NCI-H2227 treated with DMSO at 0.1 percent for 48 hours (cell line): ENCODE data around the gene ATP2A3.
"Not testable (repeated sequence)": the region's sequence is repeated elsewhere in the genome, so short reads cannot be mapped to it uniquely, and the experiment has no call there.

Source experiments
- DNase-seq: peaks from one replicate; lab custom pipeline; 2025; lab: John Stamatoyannopoulos, UW

Gene ATP2A3

DNA sequence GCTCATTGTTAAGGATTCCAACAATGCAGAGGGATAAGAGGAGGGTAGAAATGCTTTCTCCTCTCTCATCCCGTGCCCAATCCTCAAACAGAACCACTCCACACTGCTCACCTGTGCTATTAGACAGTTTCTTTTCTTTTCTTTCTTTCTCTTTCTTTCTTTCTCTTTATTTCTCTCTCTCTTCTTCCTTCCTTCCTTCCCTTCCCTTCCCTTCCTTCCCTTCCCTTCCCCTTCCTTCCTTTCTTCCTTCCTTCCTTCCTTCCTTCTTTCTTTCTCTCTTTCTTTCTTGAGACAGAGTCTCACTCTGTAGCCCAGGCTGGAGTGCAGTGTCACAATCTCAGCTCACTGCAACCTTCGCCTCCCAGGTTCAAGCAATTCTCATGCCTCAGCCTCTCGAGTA lies 27.5 kb upstream of the ATP2A3 start:
- not testable (repeated sequence) for DNase-seq

DNA sequence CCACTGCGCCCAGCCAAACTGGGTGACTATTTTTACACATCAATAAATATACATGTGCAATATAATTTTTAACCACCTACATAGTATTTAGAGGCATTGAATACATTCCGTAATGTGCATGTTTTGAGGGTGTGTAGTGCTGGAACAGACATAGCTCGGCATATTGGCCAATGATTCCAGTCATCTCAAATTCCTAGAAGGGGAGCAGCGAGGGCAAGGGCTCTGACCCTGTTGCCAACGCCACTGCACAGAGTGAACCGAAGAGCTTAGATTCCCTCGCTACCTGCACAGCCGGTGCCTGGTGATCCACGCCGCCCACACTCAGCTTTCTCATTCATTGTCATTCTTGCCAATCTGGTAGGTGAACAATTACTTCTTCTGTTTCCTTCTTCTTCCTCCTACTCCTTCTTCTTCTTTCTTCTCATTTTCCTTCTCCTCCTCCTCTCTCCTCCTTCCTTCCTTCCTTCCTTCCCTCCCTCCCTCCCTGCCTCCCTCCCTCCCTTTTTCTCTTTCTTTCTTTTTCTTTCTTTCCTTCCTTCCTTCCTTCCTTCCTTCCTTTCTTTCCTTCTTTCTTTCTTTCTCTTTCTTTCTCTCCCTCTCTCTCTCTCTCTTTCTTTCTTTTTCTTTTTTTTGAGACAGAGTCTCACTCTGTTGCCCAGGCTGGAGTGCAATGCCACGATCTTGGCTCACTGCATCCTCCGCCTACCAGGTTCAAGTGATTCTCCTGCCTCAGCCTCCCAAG lies 26.3 kb upstream of the ATP2A3 start:
- DNase-seq, result no peak

DNA sequence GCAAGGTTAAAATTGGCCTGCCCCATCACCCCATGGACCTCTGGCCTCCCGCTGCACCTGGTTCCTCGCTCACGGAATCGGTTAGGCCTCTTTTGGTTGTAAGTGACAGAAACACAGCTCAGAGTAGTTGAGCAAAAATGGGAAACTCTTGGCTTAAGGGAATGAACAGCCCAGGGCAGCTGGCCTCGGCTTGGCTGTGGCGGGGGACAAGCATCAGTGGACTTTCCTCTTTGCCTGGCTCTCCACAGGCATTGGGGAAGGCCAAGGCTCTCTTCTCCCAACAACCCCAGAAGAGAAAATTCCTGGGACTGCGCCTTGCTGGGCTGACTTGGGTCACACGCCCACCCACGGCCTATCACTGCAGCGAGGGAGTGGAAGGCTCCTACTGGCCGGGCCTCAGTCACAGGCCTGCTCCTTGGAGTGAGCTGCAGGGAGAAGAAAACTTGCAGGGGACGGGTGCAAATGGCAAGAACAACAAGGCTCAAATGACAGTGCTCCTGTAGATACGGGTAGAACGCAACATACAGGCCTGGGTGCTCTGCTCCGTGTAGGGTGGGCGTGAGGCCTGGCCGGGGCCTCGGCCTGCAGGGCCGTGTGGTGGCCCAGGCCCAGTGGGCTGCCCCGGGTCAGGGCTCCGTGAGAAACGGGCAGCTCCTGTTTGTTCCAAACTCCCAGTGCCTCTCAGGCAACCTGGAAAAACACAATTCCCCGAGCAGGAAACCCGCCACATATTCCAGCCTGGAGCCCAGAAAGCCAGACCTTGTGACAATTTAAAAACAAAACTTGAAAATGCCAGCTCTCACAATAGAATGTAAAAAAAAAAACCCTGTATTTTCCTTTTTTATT lies 25.0 kb upstream of the ATP2A3 start:
- no peak for DNase-seq

DNA sequence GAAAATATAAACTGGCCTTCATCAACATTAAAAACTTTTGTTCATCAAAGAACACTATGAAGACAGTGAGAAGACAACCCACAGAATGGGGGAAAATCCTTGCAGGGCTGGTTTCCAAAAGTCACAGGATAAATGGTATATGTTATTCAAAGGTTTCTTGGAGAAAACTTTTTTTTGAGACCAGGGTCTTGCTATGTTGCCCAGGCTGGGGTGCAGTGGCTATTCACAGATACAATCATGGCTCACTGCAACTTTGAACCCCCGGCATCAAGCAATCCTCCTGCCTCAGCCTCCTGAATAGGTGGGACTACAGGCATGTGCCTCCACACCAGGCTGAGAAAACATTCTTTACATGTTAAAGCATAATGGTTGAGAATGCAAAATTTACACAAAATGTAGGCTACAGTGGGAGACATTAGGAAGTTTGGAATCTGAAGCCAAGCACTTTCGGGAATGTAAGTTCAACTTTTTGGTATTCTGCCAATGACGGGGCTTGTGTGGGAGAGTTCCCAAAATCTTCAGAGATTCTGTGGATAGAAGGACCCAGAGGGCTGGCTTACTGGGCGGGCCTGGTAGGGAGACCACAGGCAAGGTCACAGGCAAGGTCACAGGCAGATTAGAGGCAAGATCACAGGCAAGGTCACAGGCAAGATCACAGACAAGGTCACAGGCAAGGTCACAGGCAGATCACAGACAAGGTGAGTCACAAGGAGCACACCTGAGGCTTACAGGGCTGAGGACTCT lies 24.2 kb upstream of the ATP2A3 start:
- no peak for DNase-seq

DNA sequence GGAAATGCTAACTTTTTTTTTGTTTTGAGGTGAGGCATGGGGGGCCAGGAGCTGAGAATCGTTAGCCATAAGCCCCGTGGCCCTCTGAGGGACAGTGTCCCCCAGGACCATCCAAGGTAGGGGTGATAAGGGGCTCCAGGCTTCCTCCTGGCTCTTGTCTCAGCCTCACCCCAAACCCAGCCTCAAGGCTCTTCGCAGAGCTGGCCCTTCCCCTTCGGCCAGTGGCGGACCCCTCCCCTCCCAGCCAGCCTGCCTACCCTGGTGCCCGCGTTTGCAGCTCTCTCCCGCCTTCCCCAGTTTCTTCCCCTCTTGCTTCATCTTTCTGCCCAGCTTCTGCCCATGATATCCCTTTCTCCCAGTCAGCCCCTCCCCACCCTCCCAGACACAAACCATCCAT lies 22.7 kb upstream of the ATP2A3 start:
- DNase-seq, result no peak

DNA sequence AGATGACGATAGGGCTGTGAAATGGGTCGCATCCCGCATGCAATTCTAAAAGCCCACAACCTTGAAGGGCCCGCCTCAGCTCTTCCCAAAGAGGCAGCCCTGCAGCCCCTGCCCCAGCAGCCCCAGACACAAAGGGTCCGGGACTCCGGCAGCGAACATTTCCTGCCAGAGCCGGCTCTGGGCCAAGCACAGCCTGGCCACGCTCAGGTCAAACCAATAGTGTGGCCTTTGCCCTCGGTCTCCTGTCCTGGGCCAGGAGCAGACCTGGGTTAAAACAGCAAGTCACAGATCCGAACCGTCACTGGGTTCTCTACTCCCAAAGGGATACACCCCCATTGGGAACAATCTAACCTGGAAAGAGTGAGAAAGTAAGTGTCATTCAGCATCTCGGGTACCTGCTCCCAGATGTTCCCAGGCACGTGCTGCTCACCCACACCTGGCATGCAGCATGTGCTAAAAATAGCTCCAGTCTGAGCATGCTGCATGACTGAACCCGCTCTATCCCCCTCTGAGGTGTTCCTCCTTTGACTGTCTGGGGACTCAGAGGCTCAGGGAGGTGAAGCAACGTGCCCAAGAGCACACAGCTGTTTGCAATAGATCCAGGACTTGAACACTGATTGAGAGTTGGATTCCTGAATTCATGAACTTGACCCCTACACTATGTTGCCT lies 22.2 kb upstream of the ATP2A3 start:
- no peak for DNase-seq

DNA sequence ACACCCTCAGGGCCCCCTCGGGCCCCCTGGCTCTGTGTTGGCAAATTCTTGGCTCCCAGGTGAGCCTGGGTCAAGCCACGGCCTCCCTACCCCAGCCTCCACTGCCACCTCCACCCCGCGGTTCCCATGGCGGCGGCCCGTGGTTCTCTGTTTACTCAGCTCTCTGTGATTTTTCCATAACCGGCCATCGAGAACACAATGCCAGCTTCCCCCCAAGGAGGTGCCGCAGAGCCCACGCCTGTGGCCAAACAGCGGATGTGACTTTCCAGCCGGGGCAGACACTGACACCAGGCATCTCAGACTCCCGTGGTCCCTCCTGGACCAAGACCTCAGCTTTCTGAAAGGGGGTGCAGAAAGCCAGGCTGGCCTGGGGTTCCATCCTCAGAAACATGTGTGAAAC lies 21.6 kb upstream of the ATP2A3 start:
- no peak for DNase-seq

DNA sequence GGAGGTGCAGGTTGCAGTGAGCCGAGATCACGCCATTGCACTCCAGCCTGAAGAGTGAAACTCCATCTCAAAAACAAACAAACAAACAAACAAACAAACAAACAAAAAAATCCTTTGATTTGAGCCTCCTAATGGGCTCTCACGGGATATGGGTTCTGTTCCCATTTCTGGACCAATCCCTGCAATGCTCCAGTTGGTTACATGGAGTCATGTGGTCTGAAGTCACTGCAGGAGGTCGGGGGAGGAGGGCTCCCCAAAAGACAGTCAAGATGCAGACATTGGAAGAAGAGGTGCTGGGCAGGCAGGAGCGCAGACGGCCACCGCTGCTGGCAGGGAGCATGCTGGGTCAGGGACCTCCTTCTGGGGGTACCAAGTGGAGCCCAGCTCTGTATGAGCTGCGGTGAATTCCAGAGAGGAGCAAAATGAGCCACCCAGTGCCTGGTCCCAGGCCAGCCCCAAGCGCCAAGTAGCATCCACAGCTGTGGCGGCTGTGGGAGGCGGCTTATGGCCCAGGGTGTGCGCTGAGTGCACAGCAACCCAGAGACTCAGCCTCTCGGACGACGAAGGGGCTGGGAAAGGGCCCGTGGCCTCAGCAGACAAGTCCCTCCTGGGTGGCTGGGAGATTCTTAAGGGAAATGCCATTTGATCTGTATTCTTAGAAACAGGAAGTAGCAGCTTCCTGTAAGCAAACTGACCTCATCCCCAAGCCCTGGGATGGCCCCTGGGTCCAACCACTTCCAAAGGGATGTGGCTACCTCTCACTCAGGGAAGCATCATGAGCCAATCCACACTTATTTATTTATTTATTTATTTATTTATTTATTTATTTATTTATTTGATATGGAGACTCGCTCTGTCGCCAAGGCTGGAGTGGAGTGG lies 19.6 kb upstream of the ATP2A3 start:
- DNase-seq, result no peak

DNA sequence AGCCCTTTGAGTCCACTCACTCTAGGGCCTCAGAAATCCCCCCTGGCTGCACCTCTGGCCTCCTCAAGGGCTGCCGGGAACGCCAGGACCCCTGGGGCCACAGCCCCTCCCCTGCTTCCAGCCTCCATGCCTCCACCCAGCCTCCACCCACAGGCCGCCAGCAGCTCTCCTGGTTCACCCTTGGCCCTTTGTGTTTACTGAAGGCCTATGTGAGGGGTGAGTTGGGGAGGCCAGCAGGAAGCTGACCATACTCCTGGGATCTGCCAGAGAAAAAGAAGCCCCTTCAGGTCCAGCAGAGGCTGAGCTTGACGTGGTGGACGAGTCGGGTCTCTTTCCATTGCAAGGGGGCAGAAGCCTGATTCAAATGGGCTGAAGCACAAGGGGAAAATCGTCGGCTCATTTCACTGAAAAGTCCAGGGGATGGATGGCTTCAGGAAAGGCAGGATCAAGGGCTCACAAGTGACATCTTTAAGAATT lies 18.3 kb upstream of the ATP2A3 start:
- no peak for DNase-seq

DNA sequence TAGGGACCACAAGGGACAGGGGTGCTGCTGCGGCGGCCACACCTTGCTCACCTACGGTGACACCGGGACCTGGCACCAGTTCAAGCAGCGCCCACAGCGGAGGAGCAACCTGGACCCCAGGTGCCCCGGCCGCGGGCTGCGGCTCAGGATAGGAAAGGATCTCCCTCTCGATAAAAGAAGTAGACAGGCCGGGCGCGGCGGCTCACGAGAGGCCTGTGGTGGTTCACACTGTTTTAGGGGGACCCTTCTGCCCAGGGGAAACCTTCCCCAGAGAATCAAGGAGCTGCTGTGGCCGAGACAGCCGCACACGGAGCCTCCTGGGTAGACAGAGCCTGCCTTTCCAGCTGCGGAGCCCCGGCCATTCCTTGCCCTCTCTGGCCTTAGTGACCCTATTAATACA lies 17.9 kb upstream of the ATP2A3 start:
- DNase-seq, result no peak

DNA sequence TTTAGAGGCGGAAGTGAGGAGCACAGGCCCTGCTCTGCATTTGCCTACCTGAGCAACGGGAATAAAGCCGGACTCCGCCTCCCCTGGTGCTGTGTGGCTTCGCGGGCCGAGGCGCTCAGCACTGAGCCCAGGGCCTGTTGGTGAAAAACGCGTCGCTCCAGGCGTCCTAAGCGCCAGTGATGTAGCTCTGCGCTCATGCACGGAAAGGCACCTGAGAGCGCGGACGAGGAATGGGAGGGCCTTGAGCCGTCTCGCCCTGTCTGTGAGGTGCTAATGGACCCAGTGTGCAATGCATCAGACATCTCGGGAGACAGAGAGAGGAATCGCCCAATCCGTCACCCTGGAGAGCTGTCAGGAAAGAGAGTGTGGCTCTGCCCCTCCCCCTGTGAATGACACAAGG lies 17.2 kb upstream of the ATP2A3 start:
- no peak for DNase-seq

DNA sequence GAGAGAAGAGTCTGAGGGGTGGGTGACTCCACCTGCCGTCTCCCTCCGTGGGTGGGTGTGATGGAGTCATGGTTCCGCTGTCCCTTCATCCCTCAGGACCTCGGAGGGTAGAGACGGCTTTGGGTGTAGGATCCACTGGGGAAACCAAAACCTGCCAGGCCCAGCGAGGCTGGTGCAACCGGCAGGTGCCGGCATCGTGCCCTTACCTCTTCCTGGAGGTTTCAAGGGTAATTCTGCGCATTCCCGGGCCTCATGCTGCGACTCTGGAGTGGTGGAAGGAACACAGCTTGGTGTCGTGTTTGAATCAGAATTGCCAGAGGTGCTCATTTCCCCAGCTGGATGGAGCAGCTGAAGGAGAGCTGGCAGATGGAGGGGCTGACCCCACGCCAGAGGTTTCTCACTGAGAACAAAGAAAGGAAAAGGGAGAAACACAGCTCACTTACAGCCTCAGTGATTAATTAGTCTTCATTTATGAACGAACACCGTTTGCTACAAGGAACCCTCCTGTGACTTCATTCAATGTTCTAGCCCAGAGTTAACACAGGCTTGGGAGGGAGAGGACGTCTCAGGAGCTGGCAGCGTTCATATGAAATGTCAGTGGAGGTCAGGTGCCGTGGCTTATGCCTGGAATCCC lies 16.3 kb upstream of the ATP2A3 start:
- peak; percentile 41 for DNase-seq

DNA sequence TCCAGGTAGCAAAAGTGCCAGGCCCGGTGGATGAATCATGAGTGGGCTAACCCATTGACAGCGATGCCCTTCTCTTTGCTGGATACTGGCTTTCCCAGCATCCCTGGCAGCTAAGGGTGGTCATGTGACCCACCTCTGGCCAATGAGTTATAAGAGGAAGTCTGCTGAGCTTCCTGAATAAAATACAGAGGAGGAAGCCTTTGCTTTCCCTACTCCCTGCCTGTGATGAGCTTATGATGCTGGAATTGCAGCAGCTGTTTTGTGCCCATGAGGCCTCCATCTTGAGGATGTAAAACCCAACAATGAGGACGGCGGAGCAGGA lies 15.0 kb upstream of the ATP2A3 start:
- no peak for DNase-seq

DNA sequence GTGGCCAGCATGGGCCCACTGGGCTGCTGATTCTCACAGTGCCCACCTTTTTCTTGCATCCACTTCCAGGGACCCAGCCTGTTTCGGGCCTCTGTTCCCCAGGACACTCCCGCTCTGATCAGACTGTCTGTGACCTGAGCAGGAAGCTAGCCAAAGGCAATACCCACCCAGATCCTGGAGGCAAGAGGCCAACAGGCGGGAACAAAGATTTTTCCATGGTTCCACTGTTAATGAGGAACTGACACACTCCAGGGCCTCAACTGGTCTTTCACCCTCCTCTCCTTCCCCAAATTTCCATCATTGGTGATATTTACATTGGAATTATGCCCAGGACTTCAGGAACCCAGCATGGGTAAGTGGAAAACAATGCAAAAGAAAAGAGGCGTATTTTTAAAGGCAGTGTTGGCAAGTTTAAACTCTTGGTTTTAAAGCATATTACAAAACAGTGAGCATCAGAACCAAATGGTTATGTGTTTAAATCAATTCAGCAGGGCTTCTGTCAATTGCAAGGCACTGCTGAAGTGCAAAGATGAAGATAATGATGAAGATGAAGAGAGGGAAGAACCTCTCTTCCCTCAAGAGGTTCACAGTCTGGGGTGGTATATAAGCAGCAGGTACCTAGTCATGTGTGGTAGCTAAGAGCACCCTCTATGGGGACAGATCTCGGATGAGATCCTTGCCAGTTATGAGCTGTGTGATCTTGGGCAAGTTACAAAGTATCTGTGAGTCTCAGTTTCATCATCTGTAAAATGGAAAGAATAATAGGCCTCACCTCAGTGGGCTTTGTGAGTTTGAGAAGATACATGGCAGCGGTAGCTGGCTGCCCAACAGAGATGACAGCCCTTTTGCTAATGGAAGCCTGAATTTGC lies 14.4 kb upstream of the ATP2A3 start:
- DNase-seq, result no peak

DNA sequence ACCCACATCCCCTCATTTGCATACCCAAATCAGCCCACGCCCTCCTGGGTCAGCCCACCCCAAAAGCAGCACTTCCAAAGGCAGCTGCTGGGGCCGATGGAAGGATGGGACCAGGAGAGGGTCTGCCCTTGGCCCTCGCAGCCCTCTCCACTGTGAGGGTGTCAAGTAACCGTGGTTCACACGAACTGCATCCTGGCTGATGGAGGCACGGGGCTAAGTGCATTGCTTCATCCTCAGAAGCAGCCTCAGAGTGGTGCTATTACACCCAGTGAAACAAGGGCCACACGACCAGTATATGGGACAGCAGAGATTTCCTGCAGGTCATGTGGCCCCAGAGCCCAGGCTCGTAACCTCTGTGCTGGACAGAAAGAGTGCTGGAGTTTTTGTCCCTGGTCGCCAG lies 13.2 kb upstream of the ATP2A3 start:
- no peak for DNase-seq

DNA sequence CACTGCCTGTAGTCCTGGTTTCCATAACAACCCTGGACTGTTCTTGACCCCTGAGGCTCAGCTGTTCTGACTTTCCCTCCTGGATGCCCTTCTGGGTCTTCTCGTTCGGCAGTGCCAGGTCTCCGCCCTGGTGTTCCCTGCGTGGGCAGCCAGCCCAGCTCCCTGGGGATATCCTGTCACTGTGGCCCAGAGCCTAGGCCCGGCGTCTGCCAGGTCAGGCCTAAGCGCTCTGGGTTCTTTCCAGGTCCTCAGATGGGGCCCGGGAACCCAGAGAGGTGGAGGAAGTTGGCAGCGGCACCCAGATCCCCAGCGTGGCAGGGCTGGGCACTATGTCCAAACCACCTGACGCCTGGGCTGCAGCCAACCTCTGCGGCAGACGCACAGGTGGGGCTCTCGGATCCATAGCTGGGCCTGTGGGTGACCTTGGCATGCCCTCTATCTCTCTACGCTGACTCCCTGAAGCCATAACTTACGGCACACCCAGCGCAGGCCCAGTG lies 12.5 kb upstream of the ATP2A3 start:
- DNase-seq, result no peak

DNA sequence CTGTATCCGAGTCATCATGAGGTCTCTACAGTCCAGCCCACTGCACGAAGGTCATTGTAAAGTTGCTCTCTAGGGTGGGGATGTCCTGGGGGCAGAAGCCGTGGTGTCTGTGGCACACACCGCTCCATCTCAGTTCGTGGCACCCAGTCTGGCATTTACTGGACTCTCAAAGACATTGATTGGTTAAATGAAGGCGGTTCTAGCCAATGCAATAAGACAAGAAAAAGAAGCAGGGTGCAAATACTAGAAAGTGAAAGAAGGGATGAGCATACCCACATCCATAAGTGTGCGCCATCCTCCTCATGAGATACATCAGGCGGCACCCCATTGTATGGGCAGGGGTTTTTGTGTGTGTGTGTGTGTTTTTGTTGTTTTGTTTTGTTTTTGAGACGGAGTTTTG lies 10.7 kb upstream of the ATP2A3 start:
- no peak for DNase-seq

DNA sequence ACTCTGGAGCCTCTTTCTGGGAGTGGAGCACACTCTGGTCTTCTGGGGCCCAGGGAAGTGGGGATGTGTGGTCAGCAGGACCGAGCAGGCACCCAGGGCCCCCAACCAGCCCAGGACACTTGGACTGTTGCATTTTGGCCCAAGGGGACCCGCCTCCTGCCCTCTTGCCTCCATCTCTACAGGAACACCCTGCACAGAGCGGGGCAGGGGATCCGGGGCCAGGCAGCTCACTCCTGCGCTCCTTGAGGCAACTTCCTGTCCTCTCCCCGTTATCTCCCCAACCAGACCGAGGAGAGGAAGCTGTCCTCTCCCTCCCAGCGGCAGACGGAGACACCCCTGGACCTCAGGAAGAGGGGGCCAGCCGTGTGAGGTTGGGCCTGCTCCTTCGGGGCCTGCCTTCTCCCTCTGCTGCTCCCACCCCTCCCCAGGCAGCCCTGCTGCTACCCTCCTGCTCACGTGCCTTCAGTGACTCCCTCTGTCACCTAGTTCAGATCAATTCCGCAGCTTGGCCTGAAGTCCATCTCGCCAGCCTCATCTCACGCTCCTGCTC lies 10.0 kb upstream of the ATP2A3 start:
- no peak for DNase-seq

DNA sequence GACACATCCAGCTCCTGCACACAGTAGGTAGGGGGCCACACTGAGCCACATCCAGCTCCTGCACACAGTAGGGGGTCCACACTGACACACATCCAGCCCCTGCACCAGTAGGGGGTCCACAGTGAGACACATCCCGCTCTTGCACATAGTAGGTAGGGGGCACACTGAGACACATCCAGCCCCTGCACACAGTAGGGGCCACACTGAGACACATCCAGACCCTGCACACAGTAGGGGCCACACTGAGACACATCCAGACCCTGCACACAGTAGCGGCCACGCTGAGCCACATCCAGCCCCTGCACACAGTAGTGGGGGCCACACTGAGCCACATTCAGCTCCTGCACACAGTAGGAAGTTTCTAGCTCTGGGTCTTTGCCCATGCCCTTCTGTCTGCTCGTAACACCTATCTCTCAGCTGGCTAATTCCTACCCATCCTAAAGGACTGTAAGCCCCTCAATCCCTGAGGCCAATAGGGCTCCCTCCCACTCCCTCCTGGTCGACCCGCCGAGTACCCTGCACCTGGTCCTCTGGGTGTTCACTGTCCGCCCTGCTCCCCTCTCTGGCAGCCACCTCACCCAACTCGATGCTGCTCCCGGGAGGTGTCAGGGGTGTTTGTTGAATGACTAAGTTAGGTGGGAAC lies 9.4 kb upstream of the ATP2A3 start:
- no peak for DNase-seq
